Fibroblast of mammary gland (primary cell): Measurements from ENCODE around the gene GOLGA6L2.
"Not testable (repeated sequence)": the region's sequence is repeated elsewhere in the genome, so short reads cannot be mapped to it uniquely, and the experiment has no call there.

ENCODE experiments used
- DNase-seq: peaks from one replicate; pipeline ENCODE4 v3.0.0-alpha.2; 2010; ENCODE audit warnings: low read depth
- H3K4me3 ChIP-seq: 2 replicates; pipeline ENCODE4 v1.5.1; 2011; ENCODE audit warnings: low read depth, mild to moderate bottlenecking, low read length, moderate library complexity; ENCODE audit not compliant: control insufficient read depth
- CTCF ChIP-seq: conservative IDR thresholded peaks from 2 replicates; pipeline ENCODE4 v1.5.1; 2011; ENCODE audit warnings: low read depth, low read length, inconsistent platforms; ENCODE audit not compliant: control insufficient read depth, insufficient read depth

GOLGA6L2 gene

GRCh38 chr15:23441204-23441603 lies 5.8 kb downstream of the GOLGA6L2 start:
- no peak overlapping the region for H3K4me3 ChIP-seq
- no peak for TF ChIP-seq CTCF
- DNase-seq: no peak

GRCh38 chr15:23440596-23440995 lies 6.4 kb downstream of the GOLGA6L2 start:
- H3K4me3 ChIP-seq: no peak overlapping the region
- no peak for DNase-seq
- no peak for TF ChIP-seq CTCF

DNA sequence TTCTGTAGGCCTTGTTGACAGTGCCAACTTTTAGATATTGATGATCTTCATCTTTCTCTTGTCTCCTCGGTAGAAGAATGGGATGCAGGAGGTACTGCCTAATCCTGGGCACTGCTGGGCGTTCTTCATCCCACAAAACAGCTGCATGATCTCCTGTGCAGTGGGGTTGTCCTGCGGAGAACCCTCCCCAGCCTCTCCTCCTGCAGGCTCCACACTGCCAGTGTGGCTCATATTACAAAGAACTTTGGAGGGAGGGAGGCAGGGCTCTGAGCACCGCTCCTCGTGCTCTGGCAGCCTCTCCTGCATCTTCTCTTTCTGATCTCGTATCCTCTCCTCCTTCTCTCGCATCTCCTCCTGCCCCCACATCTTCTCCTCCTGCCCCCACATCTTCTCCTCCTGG lies 7.5 kb downstream of the GOLGA6L2 start:
- TF ChIP-seq CTCF: no peak
- no peak overlapping the region for H3K4me3 ChIP-seq
- no peak for DNase-seq

DNA sequence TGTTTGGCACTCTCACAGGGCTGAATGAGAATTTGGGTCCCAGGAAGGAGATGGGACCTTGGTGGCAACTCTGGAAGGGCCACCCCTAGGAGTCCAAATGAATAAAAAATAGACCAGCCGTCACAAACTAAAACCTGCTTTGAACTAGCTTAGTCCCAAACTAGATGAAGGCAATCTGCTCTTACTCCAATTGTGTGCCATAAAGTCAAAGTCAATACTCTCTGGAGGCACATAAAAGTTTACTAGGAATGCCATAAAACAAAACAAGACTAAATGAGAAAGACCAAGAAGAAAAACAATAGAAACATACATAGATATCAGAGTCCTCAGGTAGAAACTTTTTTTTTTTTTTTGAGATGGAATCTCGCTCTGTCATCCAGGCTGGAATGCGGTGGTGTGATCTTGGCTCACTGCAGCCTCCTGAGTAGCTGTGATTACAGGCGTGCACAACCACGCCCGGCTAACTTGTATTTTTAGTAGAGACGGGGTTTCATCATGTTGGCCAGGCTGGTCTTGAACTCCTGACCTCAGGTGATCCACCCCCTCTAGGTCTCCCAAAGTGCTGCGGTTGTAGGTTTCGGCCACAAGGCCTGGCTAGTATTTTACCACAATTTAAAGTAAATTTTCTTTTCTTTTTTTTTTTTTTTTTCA lies 8.1 kb downstream of the GOLGA6L2 start:
- TF ChIP-seq CTCF: no peak
- no peak overlapping the region for H3K4me3 ChIP-seq
- DNase-seq: no peak

DNA sequence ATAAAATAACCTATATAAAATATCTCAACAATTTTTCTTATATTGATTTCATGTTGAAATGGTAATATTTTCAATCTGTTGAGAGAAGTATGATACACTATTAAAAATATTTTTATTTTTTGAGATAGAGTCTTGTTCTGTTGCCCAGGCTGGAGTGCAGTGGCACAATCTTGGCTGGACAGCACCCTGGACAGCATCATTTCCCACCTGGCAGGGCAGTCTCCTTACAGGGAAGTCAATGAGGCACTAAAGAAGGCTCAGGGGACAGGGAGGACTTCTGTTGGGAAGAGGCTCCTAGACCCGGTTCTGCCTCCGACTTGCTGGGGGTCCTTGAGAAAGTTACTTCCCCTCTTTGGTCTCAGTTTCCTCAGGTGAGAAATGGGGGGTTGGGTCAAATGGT lies 9.4 kb downstream of the GOLGA6L2 start:
- no peak for DNase-seq
- H3K4me3 ChIP-seq: no peak overlapping the region
- TF ChIP-seq CTCF: no peak

- TF ChIP-seq CTCF: no peak
- no peak for DNase-seq
- H3K4me3 ChIP-seq: no peak overlapping the region
Observed at GRCh38 chr15:23437146-23437545, 9.9 kb downstream of the GOLGA6L2 start.

DNA sequence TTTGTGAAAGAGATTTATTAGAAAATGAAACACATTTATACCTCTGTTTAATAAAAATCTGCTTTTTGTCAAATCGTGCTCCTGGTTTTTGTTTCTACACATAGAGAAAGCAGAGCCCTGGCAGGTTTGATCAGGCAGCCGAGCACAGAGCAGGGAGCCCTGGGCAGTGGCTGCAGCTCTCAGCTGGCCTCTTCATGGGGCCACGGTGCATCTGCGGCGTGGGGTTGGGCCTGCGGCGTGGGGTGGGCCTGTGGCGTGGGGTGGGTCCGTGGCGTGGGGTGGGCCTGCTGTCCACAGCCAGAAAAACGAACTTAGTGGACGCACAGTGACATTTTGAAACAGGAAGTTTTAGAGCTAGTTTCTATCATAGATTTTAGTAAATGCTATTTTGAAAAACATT lies 10.6 kb downstream of the GOLGA6L2 start:
- DNase-seq: no peak
- no peak for TF ChIP-seq CTCF
- H3K4me3 ChIP-seq: no peak overlapping the region

DNA sequence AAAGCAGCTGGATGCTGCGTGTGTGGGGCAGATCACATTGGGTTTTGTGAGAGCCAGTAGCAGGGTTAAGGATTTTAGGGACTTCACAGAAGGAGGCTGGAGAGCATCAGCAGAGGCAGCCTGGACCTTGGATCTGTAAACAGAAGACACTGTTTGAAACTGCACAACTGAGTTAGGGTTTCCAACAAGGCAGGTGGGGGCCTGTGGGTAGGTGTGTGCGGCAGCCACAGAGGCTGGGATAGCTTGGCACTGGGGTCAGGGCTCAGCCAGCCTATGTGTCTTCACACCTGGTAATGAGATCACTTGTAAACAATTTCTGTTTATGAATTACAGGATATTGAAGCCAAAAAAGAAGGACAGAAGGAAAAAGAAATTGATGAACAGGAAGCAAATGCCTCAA lies 12.3 kb downstream of the GOLGA6L2 start:
- DNase-seq, H3K4me3 ChIP-seq: not testable (repeated sequence)

DNA sequence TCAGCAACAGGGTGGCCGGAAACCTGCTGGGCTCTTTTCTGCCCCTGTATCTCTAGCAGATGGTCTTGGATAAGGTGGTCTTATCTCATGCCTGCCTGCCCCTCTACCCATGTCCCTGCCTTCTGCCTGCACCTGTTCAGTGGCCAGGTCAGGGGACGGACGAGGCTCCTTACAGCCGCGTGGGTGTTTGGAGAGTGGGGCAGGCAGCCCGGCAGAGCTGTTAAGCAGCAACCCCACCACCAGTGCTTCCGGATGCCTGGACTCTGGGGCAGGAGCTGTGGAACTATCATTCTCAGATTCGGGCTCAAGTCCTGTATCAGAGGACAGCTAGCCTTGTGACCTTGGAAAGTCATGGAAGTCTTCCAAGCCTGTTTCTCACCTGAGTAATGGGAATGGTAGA lies 21.7 kb downstream of the GOLGA6L2 start:
- not testable (repeated sequence) for DNase-seq, H3K4me3 ChIP-seq
